GM13977 (cell line): ENCODE data around the gene CDC5L.
A peak's percentile ranks its signal among the peaks of the same experiment; 100 is the strongest.

Experiments used
- DNase-seq: peaks from one replicate; pipeline ENCODE4 v3.0.0; 2012; ENCODE audit warnings: low spot score
- CTCF ChIP-seq: IDR thresholded peaks from 2 replicates; pipeline ENCODE4 v1.5.1; 2012; ENCODE audit warnings: mild to moderate bottlenecking, control low read depth; ENCODE audit not compliant: insufficient read depth; ENCODE audit errors: extremely low read depth, missing control alignments
- in situ Hi-C: fragments of 300-500 bp; cut with MboI; formaldehyde crosslinking; loops from one replicate; pipeline ENCODE4 v1.12.0; 2022; ENCODE audit warnings: low sequenced_read_pairs, low pct_unique_long_range_greater_than_20kb, mixed read lengths, inconsistent platforms; ENCODE audit not compliant: unreplicated experiment

The CDC5L gene

GRCh38 chr6:44454198-44454597, 66.7 kb downstream of the CDC5L start:
- TF ChIP-seq CTCF, result no peak
- DNase-seq, result no peak
- in situ Hi-C loops, result no loop called here

GRCh38 chr6:44456070-44456965, 68.8 kb downstream of the CDC5L start:
- in situ Hi-C loops, result no loop called here
- peak; percentile 72 for DNase-seq
- peak; percentile 83 for TF ChIP-seq CTCF

GRCh38 chr6:44456966-44457292, 69.4 kb downstream of the CDC5L start:
- in situ Hi-C loops, result no loop called here
- no peak for DNase-seq
- TF ChIP-seq CTCF, result no peak

- in situ Hi-C loops, result no loop called here
Measured at GRCh38 chr6:44457596-44457995, 70.1 kb downstream of the CDC5L start.

GRCh38 chr6:44458551-44458950, 71.0 kb downstream of the CDC5L start:
- in situ Hi-C loops, result no loop called here
- no peak for TF ChIP-seq CTCF
- DNase-seq, result no peak

More at GRCh38 chr6:44457596-44457995, 70.1 kb downstream of the CDC5L start:
- no peak for TF ChIP-seq CTCF
- no peak for DNase-seq

GRCh38 chr6:44462335-44462734, 74.8 kb downstream of the CDC5L start:
- in situ Hi-C loops, result no loop called here
- TF ChIP-seq CTCF, result no peak
- DNase-seq, result no peak
